HG02884 (cell line): ENCODE data around the gene SEZ6L.

Source experiments
- ATAC-seq: cut with Tn5 transposase; IDR thresholded peaks from one replicate; pipeline ENCODE4 v1.9.1; 2021; ENCODE audit warnings: mild to moderate bottlenecking, moderate library complexity; ENCODE audit not compliant: unreplicated experiment

SEZ6L gene

GRCh38 chr22:26292667-26292995 is 123.4 kb downstream of the SEZ6L start:
- no peak for ATAC-seq

GRCh38 chr22:26295563-26296126 is 126.4 kb downstream of the SEZ6L start:
- no peak for ATAC-seq

- ATAC-seq, result no peak
Observed at GRCh38 chr22:26298605-26299310, 129.5 kb downstream of the SEZ6L start.

- ATAC-seq, result no peak
Observed at GRCh38 chr22:26302726-26303125, 133.5 kb downstream of the SEZ6L start.

- ATAC-seq, result no peak
Observed at GRCh38 chr22:26303475-26303874, 134.2 kb downstream of the SEZ6L start.

GRCh38 chr22:26304730-26305129 is 135.5 kb downstream of the SEZ6L start:
- no peak for ATAC-seq

GRCh38 chr22:26308467-26308866 is 139.2 kb downstream of the SEZ6L start:
- ATAC-seq, result no peak

- ATAC-seq, result no peak
Observed at GRCh38 chr22:26310616-26311015, 141.4 kb downstream of the SEZ6L start.

GRCh38 chr22:26313291-26313690 is 144.0 kb downstream of the SEZ6L start:
- no peak for ATAC-seq

GRCh38 chr22:26314171-26314570 is 144.9 kb downstream of the SEZ6L start:
- no peak for ATAC-seq

- no peak for ATAC-seq
Observed at GRCh38 chr22:26314656-26315055, 145.4 kb downstream of the SEZ6L start.

GRCh38 chr22:26316732-26317285 is 147.5 kb downstream of the SEZ6L start:
- no peak for ATAC-seq

- no peak for ATAC-seq
Observed at GRCh38 chr22:26318975-26319374, 149.7 kb downstream of the SEZ6L start.

- ATAC-seq, result no peak
Observed at GRCh38 chr22:26320447-26320846, 151.2 kb downstream of the SEZ6L start.

GRCh38 chr22:26321469-26321913 is 152.2 kb downstream of the SEZ6L start:
- ATAC-seq, result no peak

GRCh38 chr22:26322179-26322905 is 153.1 kb downstream of the SEZ6L start:
- ATAC-seq, result no peak

GRCh38 chr22:26323013-26323412 is 153.8 kb downstream of the SEZ6L start:
- no peak for ATAC-seq

- ATAC-seq, result no peak
Observed at GRCh38 chr22:26324150-26324549, 154.9 kb downstream of the SEZ6L start.

GRCh38 chr22:26325641-26326040 is 156.4 kb downstream of the SEZ6L start:
- no peak for ATAC-seq

- no peak for ATAC-seq
Observed at GRCh38 chr22:26326803-26327202, 157.5 kb downstream of the SEZ6L start.

- ATAC-seq, result no peak
Observed at GRCh38 chr22:26327306-26327705, 158.0 kb downstream of the SEZ6L start.

- no peak for ATAC-seq
Observed at GRCh38 chr22:26328221-26328620, 159.0 kb downstream of the SEZ6L start.
